Heart right ventricle (tissue), 16 donors: ENCODE measurements around the gene RIMBP2. TPM values are rescaled to one million over a fixed set of nuclear protein-coding genes. Genes with fewer than 3 reads are reported as not detected.
"Not testable (repeated sequence)": the region's sequence is repeated elsewhere in the genome, so short reads cannot be mapped to it uniquely, and the experiment has no call there.

Experiments used
- ATAC-seq, 8 donors: fragments of 200-7000 bp; cut with Tn5 transposase; one replicate each; pipeline ENCODE4 v1.9.1; 2020; ENCODE audit warnings: mild to moderate bottlenecking in 8 of 8, moderate library complexity in 8 of 8, moderate number of reproducible peaks in 1 of 8
- DNase-seq, 2 donors: peaks; one replicate each; pipeline ENCODE4 v3.0.0-alpha.2; 2020
- H3K27ac ChIP-seq, 10 donors: fragments of 200-600 bp; sonication (generic) in 2 of 10; one replicate each; pipeline versions ENCODE4 v1.5.0 to v1.8.0; 2020 to 2022; ENCODE audit warnings: mild to moderate bottlenecking in 3 of 10
- H3K27me3 ChIP-seq, 7 donors: fragments of 200-600 bp; one replicate each; pipeline ENCODE4 v1.8.0; 2021 to 2022; ENCODE audit warnings: mild to moderate bottlenecking in 2 of 7
- H3K36me3 ChIP-seq, 9 donors: fragments of 200-600 bp; sonication (generic) in 1 of 9; one replicate each; pipeline versions ENCODE4 v1.5.0 to v1.8.0; 2020 to 2022; ENCODE audit warnings: mild to moderate bottlenecking in 2 of 9
- H3K4me1 ChIP-seq, 9 donors: fragments of 200-600 bp; sonication (generic) in 1 of 9; one replicate each; pipeline versions ENCODE4 v1.5.0 to v1.8.0; 2020 to 2022; ENCODE audit warnings: mild to moderate bottlenecking in 4 of 9
- H3K4me3 ChIP-seq, 10 donors: fragments of 200-600 bp; sonication (generic) in 2 of 10; one replicate each; pipeline versions ENCODE4 v1.5.0 to v1.8.0; 2020 to 2022; ENCODE audit warnings: mild to moderate bottlenecking in 7 of 10, moderate library complexity in 2 of 10
- H3K9me3 ChIP-seq, 11 donors: fragments of 200-600 bp in 10 of 11; sonication (generic) in 2 of 11; one replicate each; pipeline versions ENCODE4 v1.5.0 to v1.8.0; 2013 to 2022; ENCODE audit warnings: mild to moderate bottlenecking in 2 of 11, control low read depth in 1 of 11, moderate library complexity in 1 of 11
- WGBS, 2 donors: extraction: QIAGEN DNeasy Blood & Tissue Kit; methylation state at CpG; one replicate each; pipeline ENCODE4 v1.1.7; 2013; ENCODE audit warnings: inconsistent platforms in 1 of 2; 5-methylcytosine and 5-hydroxymethylcytosine counted together
- intact Hi-C, 10 donors: fragments of 100-400 bp; cut with DNase I; formaldehyde crosslinking; loops; one replicate each; pipeline versions ENCODE4 v1.11.1 to v1.14.2; 2022
- polyA plus RNA-seq, 2 donors: library from polyadenylated mRNA; stranded (reverse); fragments of 200-250 nt; gene quantifications; one replicate each; pipeline ENCODE4 v1.2.3, GENCODE V29; 2013
- total RNA-seq, 10 donors: library from RNA; stranded (reverse); fragmentation: NEBNext Ultra II Directional in 3 of 10; extraction: Animal tissue kit (Norgen Biotek cat#: 25700) in 3 of 10; gene quantifications; one replicate each; pipeline versions ENCODE4 v1.2.1 to v1.2.4, GENCODE V29; 2021 to 2023
- TF ChIP-seq, protein P1 (sequence below), 9 donors: fragments of 200-600 bp; sonication (generic) in 2 of 9; IDR thresholded peaks; one replicate each; pipeline versions ENCODE4 v1.5.0 to v1.8.0; 2021 to 2022; ENCODE audit warnings: antibody characterized with exemption in 9 of 9, mild to moderate bottlenecking in 5 of 9, moderate library complexity in 1 of 9
- donor health status: Arrhythmogenic right ventricular cardiomyopathy.
- donor health status: ischemic (EF 13 %, LVEDD 7.1; RV severe dilation, severe dysfunction).
- donor health status: healthy with polysubstance abuse.
- donor health status: DM: no; HTN: yes; CAD: no.
- donor health status: DM: no; HTN: no; CAD: no.
- donor health status: ischemic (EF 25% LVEDD 6.9; RV normal size, moderate dysfunction).
- donor health status: ischemic (EF 25% LVEDD 5.7; RV mildly dilated, moderate dysfunction).
- donor health status: healthy.
- donor health status: DM: yes; HTN: yes; CAD: no.
- donor health status: Ischemic cardiomyopathy.
- donor health status: ischemic (EF 35%, LVEDD 5.7; RV mildly dilated, moderate dysfunction).
- donor health status: nonischemic (EF 11% LVEDD 7.7; RV severe dilation, severe dysfunction).
- donor health status: DM: yes; HTN: yes; CAD: no.
- donor health status: PGD.
- donor health status: ischemic (EF 29% LVEDD 5.4; RV normal size, mild dysfunction).
- donor health status: nonischemic (EF 23%, LVEDD 6.1; RV moderate dilation, normal function).

RIMBP2 gene
- total and polyA plus RNA-seq, 12 donors, result 0.01 to 0.17 (median 0.05) TPM; not detected in 9

DNA sequence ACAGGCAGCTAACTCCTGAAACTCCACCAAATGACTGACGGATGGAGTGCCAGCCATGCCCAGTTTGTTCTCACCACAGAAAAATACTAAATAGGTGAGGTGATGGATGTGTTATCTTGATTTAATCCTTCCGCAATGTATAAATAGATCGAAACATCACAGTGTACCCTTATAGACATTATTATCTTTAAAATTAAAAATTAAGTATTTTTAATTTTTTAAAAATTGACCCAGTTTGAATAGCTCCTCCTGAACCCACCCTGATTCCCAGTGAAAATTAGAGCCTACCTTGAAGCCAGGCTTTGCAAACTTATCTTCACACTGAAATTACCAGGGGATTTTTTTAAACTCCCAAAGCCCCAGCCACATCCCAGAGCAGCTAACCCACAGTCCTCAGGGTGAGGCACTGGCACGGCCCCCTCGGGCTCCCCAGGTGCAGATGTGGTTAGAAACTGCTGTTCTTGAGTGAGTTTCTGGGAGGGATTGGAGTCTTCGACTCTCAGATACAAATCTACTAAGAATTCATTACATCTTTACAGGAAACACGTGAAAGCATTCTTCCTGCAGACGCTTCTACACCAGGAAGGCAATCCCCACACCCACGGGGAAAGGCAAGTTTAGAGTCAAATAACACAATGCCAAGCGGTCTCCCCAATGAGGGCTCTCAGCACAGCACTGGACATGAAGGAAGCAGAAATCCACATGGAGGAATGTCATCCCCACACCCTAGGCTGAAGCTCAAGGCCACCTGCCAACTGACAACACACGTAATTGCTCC, 126.4 kb downstream of the RIMBP2 start:
- H3K4me1 ChIP-seq, result no peaks in the 10 kb centered on the region
- TF ChIP-seq, protein P1, sequence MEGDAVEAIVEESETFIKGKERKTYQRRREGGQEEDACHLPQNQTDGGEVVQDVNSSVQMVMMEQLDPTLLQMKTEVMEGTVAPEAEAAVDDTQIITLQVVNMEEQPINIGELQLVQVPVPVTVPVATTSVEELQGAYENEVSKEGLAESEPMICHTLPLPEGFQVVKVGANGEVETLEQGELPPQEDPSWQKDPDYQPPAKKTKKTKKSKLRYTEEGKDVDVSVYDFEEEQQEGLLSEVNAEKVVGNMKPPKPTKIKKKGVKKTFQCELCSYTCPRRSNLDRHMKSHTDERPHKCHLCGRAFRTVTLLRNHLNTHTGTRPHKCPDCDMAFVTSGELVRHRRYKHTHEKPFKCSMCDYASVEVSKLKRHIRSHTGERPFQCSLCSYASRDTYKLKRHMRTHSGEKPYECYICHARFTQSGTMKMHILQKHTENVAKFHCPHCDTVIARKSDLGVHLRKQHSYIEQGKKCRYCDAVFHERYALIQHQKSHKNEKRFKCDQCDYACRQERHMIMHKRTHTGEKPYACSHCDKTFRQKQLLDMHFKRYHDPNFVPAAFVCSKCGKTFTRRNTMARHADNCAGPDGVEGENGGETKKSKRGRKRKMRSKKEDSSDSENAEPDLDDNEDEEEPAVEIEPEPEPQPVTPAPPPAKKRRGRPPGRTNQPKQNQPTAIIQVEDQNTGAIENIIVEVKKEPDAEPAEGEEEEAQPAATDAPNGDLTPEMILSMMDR (IDR thresholded peaks at IDR 0.05), result no peak
- WGBS, 2 donors, result 55 to 58% methylated on average over 11 of the region's 11 CpGs
- no peak overlapping the region for H3K4me3 ChIP-seq
- ATAC-seq, result no peak
- peaks cover 0 to 6% (median 0%) of the 10 kb centered on the region in 11 donors for H3K9me3 ChIP-seq
- peaks cover 0 to 27% (median 0%) of the 10 kb centered on the region in 7 donors for H3K27me3 ChIP-seq
- DNase-seq, result no peak
- no peak overlapping the region for H3K27ac ChIP-seq
- intact Hi-C loops, result no loop called here
- no peaks in the 10 kb centered on the region for H3K36me3 ChIP-seq

GRCh38 chr12:130588696-130589539, 127.2 kb downstream of the RIMBP2 start:
- Histone ChIP-seq H3K27ac (no peak overlapping the region), H3K4me1 (no peaks in the 10 kb centered on the region)
- WGBS, 2 donors, result 72 to 78% methylated on average over 11 of the region's 11 CpGs

GRCh38 chr12:130587966-130588365, 128.1 kb downstream of the RIMBP2 start:
- TF ChIP-seq, protein P1 (IDR thresholded peaks at IDR 0.05), result no peak
- 89 to 91% methylated on average over 4 of the region's 4 CpGs for WGBS, 2 donors
- Histone ChIP-seq H3K27ac (no peak overlapping the region), H3K4me3 (no peak overlapping the region), H3K4me1 (no peaks in the 10 kb centered on the region), H3K36me3 (no peaks in the 10 kb centered on the region), H3K27me3 (peaks cover 0 to 20% (median 0%) of the 10 kb centered on the region in 7 donors), H3K9me3 (peaks cover 0 to 18% (median 0%) of the 10 kb centered on the region in 11 donors)
- no peak for ATAC-seq
- intact Hi-C loops, result no loop called here
- DNase-seq, result no peak

More at GRCh38 chr12:130588696-130589539, 127.2 kb downstream of the RIMBP2 start:
- intact Hi-C loops, result no loop called here
- no peak for ATAC-seq
- Histone ChIP-seq H3K9me3 (peaks cover 0 to 10% (median 0%) of the 10 kb centered on the region in 11 donors), H3K4me3 (no peak overlapping the region), H3K36me3 (no peaks in the 10 kb centered on the region), H3K27me3 (peaks cover 0 to 24% (median 0%) of the 10 kb centered on the region in 7 donors)
- TF ChIP-seq, protein P1 (IDR thresholded peaks at IDR 0.05), result no peak
- no peak for DNase-seq

GRCh38 chr12:130584475-130584874, 131.6 kb downstream of the RIMBP2 start:
- H3K27ac ChIP-seq, intact Hi-C loops, H3K4me1 ChIP-seq, H3K4me3 ChIP-seq, DNase-seq, H3K36me3 ChIP-seq, ATAC-seq, H3K27me3 ChIP-seq: not testable (repeated sequence)
- peaks cover 0 to 21% (median 0%) of the 10 kb centered on the region in 11 donors for H3K9me3 ChIP-seq
